Stimulated activated CD8-positive, alpha-beta memory T cell treated with anti-CD3 and anti-CD28 coated beads, Interleukin-7, amount 100 ng/mL, for 24 hours (primary cell): ENCODE measurements around the gene DENND2A.
"Not testable (repeated sequence)": the region's sequence is repeated elsewhere in the genome, so short reads cannot be mapped to it uniquely, and the experiment has no call there.

Source experiments
- DNase-seq: peaks from one replicate; pipeline ENCODE4 v3.0.0-alpha.2; 2020; ENCODE audit warnings: low read depth

The DENND2A gene

GRCh38 chr7:140544388-140544826, 96.2 kb downstream of the DENND2A start:
- no peak for DNase-seq

- DNase-seq, result no peak
Observed at GRCh38 chr7:140542228-140542603, 98.4 kb downstream of the DENND2A start.

DNA sequence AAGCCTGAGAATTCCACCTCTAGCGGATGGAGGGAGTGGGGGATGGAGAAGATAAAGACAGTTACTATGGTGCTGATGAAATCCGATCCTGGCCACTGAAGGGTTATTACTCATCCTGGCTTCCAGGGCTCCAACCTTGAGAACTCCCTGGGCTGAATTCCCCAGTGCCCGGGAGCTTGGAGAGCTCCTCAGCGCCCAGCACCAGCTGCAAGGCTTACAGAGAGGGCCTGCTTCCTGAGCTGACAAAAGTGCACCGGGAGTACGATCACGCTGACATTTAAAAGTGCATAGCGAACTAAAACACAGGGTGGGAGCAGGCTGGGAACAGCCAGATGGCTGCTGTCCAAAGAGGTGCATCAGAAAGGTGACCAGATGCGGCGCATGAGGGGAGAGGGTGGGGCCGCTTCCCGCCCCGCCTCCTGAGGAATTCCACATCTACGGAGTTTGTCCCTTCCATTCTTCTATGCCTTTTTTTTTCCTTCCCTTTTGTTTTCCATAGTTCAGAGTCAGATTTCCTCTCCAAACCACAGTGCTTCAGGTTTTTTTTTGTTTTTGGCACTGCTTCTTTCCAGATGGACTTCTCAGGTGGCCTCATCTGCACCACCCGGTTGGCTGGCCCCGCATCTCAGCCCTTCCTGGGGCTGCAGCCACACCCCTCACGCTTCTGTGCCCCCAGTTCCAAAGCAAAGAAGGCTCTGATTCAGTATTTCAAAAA, 98.9 kb downstream of the DENND2A start:
- no peak for DNase-seq

- no peak for DNase-seq
Observed at GRCh38 chr7:140541176-140541512, 99.5 kb downstream of the DENND2A start.

GRCh38 chr7:140540136-140540777, 100.4 kb downstream of the DENND2A start:
- DNase-seq, result no peak

DNA sequence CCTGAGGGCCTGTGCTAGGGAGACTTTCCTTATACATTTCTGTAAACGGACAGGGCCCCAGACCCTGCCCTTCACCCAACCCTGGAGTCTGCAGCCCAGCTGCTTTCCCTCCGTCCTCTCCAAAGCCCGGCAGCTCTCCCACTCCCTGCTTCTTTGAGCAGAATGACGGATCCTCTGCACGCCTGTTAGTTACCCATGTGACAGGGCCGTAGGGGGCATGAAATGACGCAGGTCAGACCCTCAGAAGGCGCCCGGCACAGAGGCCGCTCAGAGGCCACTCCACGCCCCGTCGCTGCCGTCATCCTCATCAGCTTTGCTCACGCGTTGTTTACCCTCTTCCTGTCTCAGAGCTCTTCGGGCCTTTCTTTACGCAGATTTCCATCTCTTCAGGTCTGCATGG, 101.2 kb downstream of the DENND2A start:
- DNase-seq, result no peak

DNA sequence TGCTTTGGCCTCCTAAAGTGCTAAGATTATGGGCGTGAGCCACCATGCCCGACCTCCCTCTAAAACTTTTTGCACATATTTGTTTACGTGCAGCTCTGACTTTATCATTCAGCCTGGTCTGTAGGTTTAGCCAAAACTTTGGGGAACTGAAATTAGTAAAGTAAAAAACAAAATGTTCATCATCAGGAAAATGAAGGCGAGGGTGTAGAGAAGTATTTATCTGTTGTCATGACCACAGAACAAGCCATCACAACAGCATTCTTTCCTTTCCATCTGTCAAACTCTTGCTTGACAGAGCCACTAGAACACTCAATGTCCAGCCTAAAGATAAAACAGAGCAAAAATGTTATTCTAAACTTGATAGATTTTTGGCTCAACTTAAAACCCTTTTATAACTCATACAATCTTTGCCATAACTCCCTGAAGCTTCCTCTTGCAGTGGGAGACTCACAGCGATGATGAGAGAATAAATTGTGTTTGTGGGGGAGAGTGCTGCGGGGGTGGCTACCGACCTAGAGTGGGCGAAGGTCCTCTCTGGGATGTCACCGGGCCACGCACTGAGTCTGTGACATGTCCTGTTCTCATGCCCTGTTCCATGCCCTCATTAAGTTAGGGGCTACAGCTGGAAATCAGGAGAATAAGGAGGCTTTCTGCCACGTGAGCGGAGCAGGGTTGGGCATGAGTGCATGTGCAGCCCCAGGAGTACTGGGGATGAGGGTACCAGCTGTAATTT, 102.7 kb downstream of the DENND2A start:
- no peak for DNase-seq

GRCh38 chr7:140534743-140535142, 105.9 kb downstream of the DENND2A start:
- no peak for DNase-seq

- DNase-seq, result no peak
Observed at GRCh38 chr7:140533394-140533872, 107.2 kb downstream of the DENND2A start.

DNA sequence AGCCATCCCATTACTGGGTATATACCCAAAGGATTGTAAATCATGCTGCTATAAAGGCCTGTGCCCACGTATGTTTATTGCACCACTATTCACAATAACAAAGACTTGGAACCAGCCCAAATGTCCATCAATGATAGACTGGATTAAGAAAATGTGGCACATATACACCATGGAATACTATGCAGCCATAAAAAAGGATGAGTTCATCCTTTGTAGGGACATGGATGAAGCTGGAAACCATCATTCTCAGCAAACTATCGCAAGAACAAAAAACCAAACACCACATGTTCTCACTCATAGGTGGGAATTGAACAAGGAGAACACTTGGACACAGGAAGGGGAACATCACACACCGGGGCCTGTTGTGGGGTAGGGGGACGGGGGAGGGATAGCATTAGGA, 111.2 kb downstream of the DENND2A start:
- DNase-seq, result not testable (repeated sequence)

GRCh38 chr7:140526787-140527664, 113.6 kb downstream of the DENND2A start:
- DNase-seq, result no peak

DNA sequence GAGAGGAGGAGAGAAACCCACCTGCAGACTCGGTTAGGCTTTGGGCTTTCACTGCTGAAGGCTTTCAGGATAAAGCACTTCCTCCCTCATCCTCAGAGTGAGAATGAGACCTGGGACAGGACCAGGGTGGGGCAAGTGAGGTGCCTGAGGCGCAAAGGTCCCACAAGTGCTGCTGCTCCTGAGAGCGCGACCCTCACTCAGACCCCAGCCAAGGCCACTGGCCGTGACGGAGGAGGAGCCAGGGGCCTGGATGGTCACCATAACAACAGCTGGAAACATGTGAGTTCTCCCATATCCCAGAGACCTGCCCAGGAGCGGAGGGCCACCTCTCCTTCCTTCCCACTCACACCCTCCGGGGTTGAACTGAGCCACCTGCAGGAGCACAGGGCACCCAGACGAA, 114.4 kb downstream of the DENND2A start:
- DNase-seq, result no peak

DNA sequence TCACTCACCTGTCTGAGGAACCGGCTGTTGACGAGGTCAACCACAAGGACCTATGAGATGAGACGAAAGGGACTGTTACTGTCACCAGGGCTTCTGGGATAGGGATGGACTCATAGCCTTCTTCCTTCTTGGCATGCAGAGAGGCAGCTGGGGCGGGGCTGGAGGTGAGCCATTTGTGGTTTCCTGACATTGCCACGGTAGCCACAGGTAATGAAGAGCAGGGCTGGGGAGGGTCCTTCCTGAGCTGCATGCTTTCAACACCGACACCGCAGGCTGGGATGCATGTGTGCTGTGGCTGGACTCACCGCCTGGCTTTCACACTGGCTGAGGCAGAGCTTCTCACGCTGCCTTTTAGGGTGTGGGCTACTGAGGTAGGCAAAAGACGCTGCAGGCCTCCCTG, 114.9 kb downstream of the DENND2A start:
- DNase-seq, result no peak

DNA sequence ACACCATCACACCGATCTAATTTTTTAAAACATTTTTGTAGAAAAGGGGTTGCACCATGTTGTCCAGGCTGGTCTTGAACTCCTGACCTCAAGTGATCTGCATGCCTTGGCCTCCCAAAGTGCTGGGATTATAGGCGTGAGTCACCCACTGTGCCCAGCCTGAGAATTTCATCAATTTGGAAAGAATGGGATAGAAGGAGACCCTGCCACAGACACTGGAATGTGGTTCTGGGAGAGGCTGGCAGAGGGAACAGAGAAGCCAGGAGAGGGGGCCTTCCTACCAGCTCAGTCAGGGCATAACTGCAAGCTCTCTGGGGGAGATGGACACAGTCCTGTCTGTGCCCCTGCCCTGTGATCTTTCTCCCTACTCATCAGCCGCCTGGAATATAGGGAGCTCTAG, 119.2 kb downstream of the DENND2A start:
- DNase-seq, result no peak

DNA sequence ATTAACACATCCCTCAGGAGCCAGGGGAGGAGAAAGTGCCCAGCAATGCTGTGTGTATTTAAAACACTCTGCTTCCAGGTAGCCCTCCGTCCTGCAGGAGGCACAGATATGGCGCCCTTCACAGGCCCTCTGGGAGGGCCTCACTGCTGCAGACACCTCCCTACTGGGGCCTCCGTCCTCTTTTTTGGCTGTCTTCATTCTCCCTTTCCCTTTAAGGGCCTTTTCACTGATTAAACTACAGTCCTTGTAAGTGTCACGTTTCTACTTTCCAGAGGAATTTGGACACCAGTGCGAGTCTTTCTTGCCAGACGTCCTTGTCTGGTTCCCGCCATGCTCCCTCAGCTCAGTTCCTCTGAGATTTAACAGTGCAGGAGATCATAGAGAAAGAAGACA, 121.6 kb downstream of the DENND2A start:
- DNase-seq, result no peak

DNA sequence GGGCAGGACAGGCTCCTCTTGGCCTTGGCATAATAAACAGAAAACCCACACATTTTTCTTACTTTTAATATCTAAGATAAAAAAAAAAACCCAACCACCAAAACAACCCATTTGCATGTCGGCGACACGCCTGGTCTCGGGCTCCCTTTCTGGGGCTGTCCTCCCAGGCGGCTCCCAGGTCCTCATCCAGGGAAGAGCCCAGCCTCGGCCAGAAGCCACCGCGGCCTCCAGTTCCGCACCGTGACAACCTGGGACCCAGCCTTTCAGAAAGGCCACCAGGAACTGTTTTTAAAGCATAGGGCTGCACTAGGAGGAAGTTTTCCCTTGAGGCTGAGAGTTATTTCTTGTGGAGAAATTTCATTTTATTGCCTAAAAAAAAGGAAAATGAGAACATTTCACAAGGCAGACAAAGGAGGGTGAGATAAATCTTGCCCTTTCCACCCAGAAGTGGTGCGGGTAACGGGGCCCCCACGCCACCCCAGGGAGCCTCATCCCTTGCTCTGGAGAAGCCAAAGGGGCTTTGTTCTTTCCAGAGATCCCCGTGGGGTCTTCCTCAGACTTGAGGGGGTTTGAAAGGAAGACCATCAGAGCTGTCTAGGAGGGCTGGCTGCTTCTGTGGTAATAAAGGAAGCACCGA, 122.1 kb downstream of the DENND2A start:
- no peak for DNase-seq

- peak; percentile 49 for DNase-seq
Observed at GRCh38 chr7:140517546-140518369, 122.9 kb downstream of the DENND2A start.

GRCh38 chr7:140512317-140513000, 128.2 kb downstream of the DENND2A start:
- DNase-seq, result no peak

DNA sequence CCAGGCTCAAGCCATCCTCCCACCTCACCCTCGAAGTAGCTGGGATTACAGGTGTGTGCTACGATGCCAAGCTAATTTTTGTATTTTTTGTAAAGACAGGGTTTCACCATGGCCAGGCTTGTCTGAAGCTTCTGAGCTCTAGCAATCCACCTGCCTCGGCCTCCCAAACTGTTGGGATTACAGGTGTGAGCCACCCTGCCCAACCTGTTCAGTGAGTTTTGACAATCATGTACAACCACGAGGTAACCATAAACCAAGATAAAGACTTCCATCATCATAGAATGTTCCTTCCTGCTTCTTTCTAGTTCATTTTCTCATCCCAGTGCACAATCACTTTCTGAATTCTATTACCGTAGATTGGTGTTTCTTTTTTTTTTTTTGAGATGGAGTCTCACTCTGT, 130.8 kb downstream of the DENND2A start:
- no peak for DNase-seq

GRCh38 chr7:140507556-140507955, 133.1 kb downstream of the DENND2A start:
- DNase-seq, result not testable (repeated sequence)
